Measurements from ENCODE around the gene SZRD1. TPM values are rescaled to one million over a fixed set of nuclear protein-coding genes. Genes with fewer than 3 reads are reported as not detected.
A peak's percentile ranks its signal among the peaks of the same experiment; 100 is the strongest.

Gene SZRD1
- total and polyA plus RNA-seq, 9 of the 15 experiments (the other 6 are each of a cell fraction or from before 2014, with no cell fraction given), result 3.9 to 149 (median 82.5) TPM

DNA sequence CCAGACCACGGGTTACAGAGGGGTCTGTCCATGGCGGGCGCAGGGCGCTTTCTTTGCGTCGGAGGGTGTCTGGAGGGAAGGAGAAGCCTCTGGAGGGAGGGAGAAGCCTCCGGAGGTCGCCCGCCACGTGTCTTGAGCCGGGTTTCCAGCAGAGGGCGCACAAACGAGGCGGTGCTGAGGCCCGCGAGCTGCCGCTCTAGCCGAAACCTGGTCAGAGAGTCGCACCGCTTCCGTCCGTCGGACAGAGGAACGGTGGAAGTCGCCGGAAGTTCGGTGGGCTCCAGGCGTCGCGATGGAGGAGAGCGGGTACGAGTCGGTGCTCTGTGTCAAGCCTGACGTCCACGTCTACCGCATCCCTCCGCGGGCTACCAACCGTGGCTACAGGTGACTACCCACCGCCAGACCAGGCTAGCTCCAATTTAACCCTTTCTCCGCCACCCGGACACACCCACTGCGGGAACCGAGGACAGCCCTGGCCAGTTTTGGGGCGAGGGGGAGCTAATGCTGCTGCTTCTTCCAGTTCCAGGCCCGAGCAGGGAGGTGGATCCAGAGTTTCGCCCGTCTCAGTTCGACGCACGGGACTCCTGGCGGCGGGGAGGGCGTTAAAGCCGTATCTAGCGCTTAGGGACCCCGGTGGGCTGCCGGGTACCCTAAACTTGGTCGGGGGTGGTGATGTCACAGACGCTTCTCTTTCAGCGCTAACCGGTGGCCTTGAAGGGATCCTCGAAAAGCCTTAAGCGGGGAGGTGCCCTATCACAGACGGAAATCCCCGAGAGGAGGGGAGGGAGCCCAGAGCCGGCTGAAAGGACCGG, 73.6 kb downstream of the SZRD1 start, which contains the start of gene NECAP2 (continued):
- TF ChIP-seq, protein P1, sequence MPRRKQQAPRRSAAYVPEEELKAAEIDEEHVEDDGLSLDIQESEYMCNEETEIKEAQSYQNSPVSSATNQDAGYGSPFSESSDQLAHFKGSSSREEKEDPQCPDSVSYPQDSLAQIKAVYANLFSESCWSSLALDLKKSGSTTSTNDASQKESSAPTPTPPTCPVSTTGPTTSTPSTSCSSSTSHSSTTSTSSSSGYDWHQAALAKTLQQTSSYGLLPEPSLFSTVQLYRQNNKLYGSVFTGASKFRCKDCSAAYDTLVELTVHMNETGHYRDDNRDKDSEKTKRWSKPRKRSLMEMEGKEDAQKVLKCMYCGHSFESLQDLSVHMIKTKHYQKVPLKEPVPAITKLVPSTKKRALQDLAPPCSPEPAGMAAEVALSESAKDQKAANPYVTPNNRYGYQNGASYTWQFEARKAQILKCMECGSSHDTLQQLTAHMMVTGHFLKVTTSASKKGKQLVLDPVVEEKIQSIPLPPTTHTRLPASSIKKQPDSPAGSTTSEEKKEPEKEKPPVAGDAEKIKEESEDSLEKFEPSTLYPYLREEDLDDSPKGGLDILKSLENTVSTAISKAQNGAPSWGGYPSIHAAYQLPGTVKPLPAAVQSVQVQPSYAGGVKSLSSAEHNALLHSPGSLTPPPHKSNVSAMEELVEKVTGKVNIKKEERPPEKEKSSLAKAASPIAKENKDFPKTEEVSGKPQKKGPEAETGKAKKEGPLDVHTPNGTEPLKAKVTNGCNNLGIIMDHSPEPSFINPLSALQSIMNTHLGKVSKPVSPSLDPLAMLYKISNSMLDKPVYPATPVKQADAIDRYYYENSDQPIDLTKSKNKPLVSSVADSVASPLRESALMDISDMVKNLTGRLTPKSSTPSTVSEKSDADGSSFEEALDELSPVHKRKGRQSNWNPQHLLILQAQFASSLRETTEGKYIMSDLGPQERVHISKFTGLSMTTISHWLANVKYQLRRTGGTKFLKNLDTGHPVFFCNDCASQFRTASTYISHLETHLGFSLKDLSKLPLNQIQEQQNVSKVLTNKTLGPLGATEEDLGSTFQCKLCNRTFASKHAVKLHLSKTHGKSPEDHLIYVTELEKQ (CRISPR knock-in tag; IDR thresholded peaks at IDR 0.05), result no peak
- TF ChIP-seq CTBP1 (IDR thresholded peaks at IDR 0.05; ENCODE audit: borderline replicate concordance) (peak; percentile 91), ZNF197 (CRISPR knock-in tag; IDR thresholded peaks at IDR 0.05; ENCODE audit: low read depth) (no peak), TBP (optimal IDR thresholded peaks at IDR 0.05; ENCODE audit: low read depth, low read length) (peak; percentile 82), POLR2B (IDR thresholded peaks at IDR 0.05; ENCODE audit: low read depth, partially characterized antibody) (peak; percentile 94), ESRRB (CRISPR knock-in tag; IDR thresholded peaks at IDR 0.05; ENCODE audit: borderline replicate concordance) (no peak), ZFP1 (CRISPR knock-in tag; IDR thresholded peaks at IDR 0.05) (no peak), HNRNPUL1 (IDR thresholded peaks at IDR 0.05; ENCODE audit: low read length) (no peak), NFYB (IDR thresholded peaks at IDR 0.05; ENCODE audit: extremely low read depth, insufficient read length) (no peak), POLR2AphosphoS5 (IDR thresholded peaks at IDR 0.05; ENCODE audit: control insufficient read depth, insufficient read depth, low read depth, low read length) (peak; percentile 89), CBX1 (IDR thresholded peaks at IDR 0.05; ENCODE audit: low read depth) (no peak; the same call in none of the 2 replicates), EGR1 (conservative IDR thresholded peaks at IDR 0.05) (0 out of 2 replicates have a peak, but pooled peaks have one; percentile 7), NCOR1 (IDR thresholded peaks at IDR 0.05) (peak; percentile 29; the same call in 1 of the 2 replicates), DNMT1 (IDR thresholded peaks at IDR 0.05) (peak; percentile 95; the same call in 1 of the 2 replicates), ZNF436 (CRISPR knock-in tag; IDR thresholded peaks at IDR 0.05) (no peak), ARNT (IDR thresholded peaks at IDR 0.05) (peak; percentile 49 to 82; a peak in 1 of 4 replicates), NFATC3 (IDR thresholded peaks at IDR 0.05) (no peak), SIX5 (IDR thresholded peaks at IDR 0.05; ENCODE audit: borderline replicate concordance in 1 of 2, insufficient read depth in 1 of 2, low read depth in 1 of 2, low read length in 2 of 2) (peak in 1 of 2 experiments; percentile 32; a peak in 2 of 4 replicates)
- TF ChIP-seq, protein P2, sequence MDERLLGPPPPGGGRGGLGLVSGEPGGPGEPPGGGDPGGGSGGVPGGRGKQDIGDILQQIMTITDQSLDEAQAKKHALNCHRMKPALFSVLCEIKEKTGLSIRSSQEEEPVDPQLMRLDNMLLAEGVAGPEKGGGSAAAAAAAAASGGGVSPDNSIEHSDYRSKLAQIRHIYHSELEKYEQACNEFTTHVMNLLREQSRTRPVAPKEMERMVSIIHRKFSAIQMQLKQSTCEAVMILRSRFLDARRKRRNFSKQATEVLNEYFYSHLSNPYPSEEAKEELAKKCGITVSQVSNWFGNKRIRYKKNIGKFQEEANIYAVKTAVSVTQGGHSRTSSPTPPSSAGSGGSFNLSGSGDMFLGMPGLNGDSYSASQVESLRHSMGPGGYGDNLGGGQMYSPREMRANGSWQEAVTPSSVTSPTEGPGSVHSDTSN (CRISPR knock-in tag; IDR thresholded peaks at IDR 0.05; ENCODE audit: low read depth), result no peak
- TF ChIP-seq, protein P2 (tag; conservative IDR thresholded peaks at IDR 0.05; ENCODE audit: low read depth), result no peak
- TF ChIP-seq, protein P3, sequence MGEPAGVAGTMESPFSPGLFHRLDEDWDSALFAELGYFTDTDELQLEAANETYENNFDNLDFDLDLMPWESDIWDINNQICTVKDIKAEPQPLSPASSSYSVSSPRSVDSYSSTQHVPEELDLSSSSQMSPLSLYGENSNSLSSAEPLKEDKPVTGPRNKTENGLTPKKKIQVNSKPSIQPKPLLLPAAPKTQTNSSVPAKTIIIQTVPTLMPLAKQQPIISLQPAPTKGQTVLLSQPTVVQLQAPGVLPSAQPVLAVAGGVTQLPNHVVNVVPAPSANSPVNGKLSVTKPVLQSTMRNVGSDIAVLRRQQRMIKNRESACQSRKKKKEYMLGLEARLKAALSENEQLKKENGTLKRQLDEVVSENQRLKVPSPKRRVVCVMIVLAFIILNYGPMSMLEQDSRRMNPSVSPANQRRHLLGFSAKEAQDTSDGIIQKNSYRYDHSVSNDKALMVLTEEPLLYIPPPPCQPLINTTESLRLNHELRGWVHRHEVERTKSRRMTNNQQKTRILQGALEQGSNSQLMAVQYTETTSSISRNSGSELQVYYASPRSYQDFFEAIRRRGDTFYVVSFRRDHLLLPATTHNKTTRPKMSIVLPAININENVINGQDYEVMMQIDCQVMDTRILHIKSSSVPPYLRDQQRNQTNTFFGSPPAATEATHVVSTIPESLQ (CRISPR knock-in tag; IDR thresholded peaks at IDR 0.05), result no peak
